ENCODE measurements around the gene RNF130. TPM values are rescaled to one million over a fixed set of nuclear protein-coding genes. Genes with fewer than 3 reads are reported as not detected.

RNF130 gene
- total and polyA plus RNA-seq, 9 of the 15 experiments (the other 6 are each of a cell fraction or from before 2014, with no cell fraction given), result 5.8 to 39.4 (median 27.1) TPM

DNA sequence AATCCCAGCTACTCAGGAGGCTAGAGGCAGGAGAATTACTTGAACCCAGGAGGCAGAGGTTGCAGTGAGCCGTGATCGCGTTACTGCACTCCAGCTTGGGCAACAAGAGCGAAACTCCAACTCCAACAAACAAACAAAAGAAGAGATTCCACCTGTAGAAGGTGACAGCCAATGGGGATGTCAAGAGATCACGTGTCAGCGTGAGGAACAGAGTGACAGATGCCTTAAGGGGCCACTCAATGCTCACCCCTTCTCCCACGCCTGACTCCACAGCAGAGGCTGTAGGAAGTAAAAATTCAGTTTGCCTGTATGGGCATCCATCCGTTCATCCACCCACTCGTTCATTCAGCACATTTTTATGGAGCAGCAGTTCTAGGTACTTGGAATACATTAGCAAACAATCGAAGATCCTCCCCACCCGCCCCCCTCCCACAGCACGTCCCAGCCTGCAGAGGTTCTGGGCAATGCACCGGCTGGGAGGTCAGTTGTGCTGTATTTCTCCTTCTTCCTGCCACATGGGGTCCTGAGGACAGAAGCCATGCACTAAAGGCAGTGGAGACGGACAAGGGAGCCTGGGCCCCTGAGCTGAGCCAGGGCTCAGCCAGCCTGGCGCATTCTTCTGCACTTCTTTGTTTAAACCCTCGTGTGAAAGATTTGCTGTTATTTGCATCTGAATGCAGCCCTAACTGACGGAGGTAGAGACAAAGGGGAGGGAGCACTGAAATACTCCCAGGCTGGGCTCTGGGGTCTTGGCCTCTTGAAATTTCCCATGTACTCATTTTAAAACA, 11.3 kb upstream of the RNF130 start:
- Histone ChIP-seq H2AFZ (ENCODE audit: low read depth, low read length) (no peak overlapping the region), H3K9me1 (ENCODE audit: control insufficient read depth, insufficient read depth, low read length) (no peaks in the 10 kb centered on the region), H3K36me3 (ENCODE audit: control insufficient read depth, insufficient read depth, low read length) (no peaks in the 10 kb centered on the region), H3K79me2 (ENCODE audit: control insufficient read depth, insufficient read depth, low read length) (no peaks in the 10 kb centered on the region), H3K27me3 (ENCODE audit: control insufficient read depth in 2 of 2, insufficient read depth in 2 of 2, low read length in 2 of 2) (peaks cover 0 to 17% of the 10 kb centered on the region in 2 experiments; a peak in 2 of 5 replicates), H4K20me1 (replicated peaks; ENCODE audit: control insufficient read depth, insufficient read depth, low read length) (0 out of 2 replicates have a peak, but pooled peaks cover 2% of the 10 kb centered on the region), H3K9ac (ENCODE audit: insufficient read depth in 1 of 2, low read depth in 2 of 2, low read length in 2 of 2) (no peak overlapping the region), H3K4me3 (no peak overlapping the region), H3K4me1 (replicated peaks in 1 of 2; ENCODE audit: control insufficient read depth in 2 of 2, insufficient read depth in 2 of 2, low read length in 2 of 2) (peaks cover 14 to 20% of the 10 kb centered on the region in 2 experiments), H3K27ac (ENCODE audit: extremely low read depth, low read depth, low read length) (no peak overlapping the region), H3K4me2 (ENCODE audit: insufficient read depth, low read length) (no peak overlapping the region), H3K9me3 (replicated peaks; ENCODE audit: control insufficient read depth, insufficient read depth, low read depth, low read length) (0 out of 2 replicates have a peak, but pooled peaks cover 2% of the 10 kb centered on the region)
- BruUV-seq (replicated peaks), result no TSS peak
- WGBS (ENCODE audit: insufficient coverage, low coverage, missing lambda C conversion rate), result 43% methylated on average over 13 of the region's 17 CpGs
- in situ Hi-C loops (cut with MboI), result no loop called here
- intact Hi-C loops (cut with micrococcal nuclease), result no loop called here
- DNase-seq (ENCODE audit: extremely low read depth in 1 of 4, low spot score in 3 of 4) (no peak), ATAC-seq (no peak), FAIRE-seq (no peak)
- ChIA-PET POLR2A (interaction anchor here (0.7 kb wide), 1 partner anchor 674 kb away, joined by 3 read pairs; no protein-coding TSS in a partner anchor), CTCF (ENCODE audit: low intra/inter-chr PET ratio) (no interaction called here)
- TF ChIP-seq, protein P1, sequence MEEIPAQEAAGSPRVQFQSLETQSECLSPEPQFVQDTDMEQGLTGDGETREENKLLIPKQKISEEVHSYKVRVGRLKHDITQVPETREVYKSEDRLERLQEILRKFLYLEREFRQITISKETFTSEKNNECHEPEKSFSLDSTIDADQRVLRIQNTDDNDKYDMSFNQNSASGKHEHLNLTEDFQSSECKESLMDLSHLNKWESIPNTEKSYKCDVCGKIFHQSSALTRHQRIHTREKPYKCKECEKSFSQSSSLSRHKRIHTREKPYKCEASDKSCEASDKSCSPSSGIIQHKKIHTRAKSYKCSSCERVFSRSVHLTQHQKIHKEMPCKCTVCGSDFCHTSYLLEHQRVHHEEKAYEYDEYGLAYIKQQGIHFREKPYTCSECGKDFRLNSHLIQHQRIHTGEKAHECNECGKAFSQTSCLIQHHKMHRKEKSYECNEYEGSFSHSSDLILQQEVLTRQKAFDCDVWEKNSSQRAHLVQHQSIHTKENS (CRISPR knock-in tag; IDR thresholded peaks at IDR 0.05), result no peak
- TF ChIP-seq SMAD2 (IDR thresholded peaks at IDR 0.05; ENCODE audit: low read depth, low read length), result no peak
- no peak for TF ChIP-seq TCF3 (CRISPR knock-in tag; IDR thresholded peaks at IDR 0.05)
- TF ChIP-seq, protein P2, sequence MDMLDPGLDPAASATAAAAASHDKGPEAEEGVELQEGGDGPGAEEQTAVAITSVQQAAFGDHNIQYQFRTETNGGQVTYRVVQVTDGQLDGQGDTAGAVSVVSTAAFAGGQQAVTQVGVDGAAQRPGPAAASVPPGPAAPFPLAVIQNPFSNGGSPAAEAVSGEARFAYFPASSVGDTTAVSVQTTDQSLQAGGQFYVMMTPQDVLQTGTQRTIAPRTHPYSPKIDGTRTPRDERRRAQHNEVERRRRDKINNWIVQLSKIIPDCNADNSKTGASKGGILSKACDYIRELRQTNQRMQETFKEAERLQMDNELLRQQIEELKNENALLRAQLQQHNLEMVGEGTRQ (CRISPR knock-in tag; IDR thresholded peaks at IDR 0.05), result 0 out of 2 replicates have a peak, but pooled peaks have one; percentile 22
- TF ChIP-seq MECOM (CRISPR knock-in tag; IDR thresholded peaks at IDR 0.05), result no peak
- TF ChIP-seq, protein P3, sequence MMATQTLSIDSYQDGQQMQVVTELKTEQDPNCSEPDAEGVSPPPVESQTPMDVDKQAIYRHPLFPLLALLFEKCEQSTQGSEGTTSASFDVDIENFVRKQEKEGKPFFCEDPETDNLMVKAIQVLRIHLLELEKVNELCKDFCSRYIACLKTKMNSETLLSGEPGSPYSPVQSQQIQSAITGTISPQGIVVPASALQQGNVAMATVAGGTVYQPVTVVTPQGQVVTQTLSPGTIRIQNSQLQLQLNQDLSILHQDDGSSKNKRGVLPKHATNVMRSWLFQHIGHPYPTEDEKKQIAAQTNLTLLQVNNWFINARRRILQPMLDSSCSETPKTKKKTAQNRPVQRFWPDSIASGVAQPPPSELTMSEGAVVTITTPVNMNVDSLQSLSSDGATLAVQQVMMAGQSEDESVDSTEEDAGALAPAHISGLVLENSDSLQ (IDR thresholded peaks at IDR 0.05), result 0 out of 2 replicates have a peak, but pooled peaks have one; percentile 19
- TF ChIP-seq NFXL1 (CRISPR knock-in tag; IDR thresholded peaks at IDR 0.05), result no peak
